ENCODE results near the gene SSBP1. TPM values are rescaled to one million over a fixed set of nuclear protein-coding genes. Genes with fewer than 3 reads are reported as not detected.
"Not testable (repeated sequence)": the region's sequence is repeated elsewhere in the genome, so short reads cannot be mapped to it uniquely, and the experiment has no call there.

The SSBP1 gene
- total and polyA plus RNA-seq, 11 donors = 95.5 to 268 (median 104) TPM

GRCh38 chr7:141744131-141744530 lies 6.0 kb downstream of the SSBP1 start:
- peaks cover 0 to 100% (median 91%) of the 10 kb centered on the region in 9 donors for H3K36me3 ChIP-seq
- intact Hi-C loops (cut with DNase I) = no loop called here
- WGBS, 4 donors = 71 to 81% (median 76%) methylated on average over 2 of the region's 2 CpGs

DNA sequence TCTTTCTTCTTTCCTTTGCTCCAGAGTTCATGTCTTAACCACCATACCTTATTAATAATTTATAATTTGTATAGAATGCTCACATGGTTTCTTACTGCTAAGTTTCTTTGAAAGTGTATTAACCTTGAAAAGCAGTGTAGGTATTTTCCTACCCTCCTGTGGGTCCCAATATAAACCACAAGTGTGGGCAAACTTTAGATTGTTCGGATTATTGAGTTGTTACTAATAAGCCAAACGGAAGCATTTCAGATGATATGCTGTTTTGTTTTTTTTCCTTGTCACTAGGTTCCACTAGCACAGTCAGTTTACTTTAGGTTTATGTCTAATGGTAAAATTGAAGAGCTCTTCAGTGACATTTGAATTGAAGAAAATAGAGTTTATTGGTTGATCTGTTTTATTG lies 10.2 kb downstream of the SSBP1 start:
- no peak for TF ChIP-seq POLR2A (IDR thresholded peaks at IDR 0.05)
- TF ChIP-seq, protein P1, sequence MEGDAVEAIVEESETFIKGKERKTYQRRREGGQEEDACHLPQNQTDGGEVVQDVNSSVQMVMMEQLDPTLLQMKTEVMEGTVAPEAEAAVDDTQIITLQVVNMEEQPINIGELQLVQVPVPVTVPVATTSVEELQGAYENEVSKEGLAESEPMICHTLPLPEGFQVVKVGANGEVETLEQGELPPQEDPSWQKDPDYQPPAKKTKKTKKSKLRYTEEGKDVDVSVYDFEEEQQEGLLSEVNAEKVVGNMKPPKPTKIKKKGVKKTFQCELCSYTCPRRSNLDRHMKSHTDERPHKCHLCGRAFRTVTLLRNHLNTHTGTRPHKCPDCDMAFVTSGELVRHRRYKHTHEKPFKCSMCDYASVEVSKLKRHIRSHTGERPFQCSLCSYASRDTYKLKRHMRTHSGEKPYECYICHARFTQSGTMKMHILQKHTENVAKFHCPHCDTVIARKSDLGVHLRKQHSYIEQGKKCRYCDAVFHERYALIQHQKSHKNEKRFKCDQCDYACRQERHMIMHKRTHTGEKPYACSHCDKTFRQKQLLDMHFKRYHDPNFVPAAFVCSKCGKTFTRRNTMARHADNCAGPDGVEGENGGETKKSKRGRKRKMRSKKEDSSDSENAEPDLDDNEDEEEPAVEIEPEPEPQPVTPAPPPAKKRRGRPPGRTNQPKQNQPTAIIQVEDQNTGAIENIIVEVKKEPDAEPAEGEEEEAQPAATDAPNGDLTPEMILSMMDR (IDR thresholded peaks at IDR 0.05) = no peak
- Histone ChIP-seq H3K36me3 (peaks cover 10 to 100% (median 99%) of the 10 kb centered on the region in 9 donors), H3K4me3 (no peak overlapping the region), H3K27me3 (no peaks in the 10 kb centered on the region), H3K27ac (no peak overlapping the region), H3K4me1 (no peaks in the 10 kb centered on the region), H3K9me3 (peaks cover 0 to 30% (median 18%) of the 10 kb centered on the region in 12 donors)
- ATAC-seq = no peak
- 84 to 95% (median 90%) methylated on average over 2 of the region's 2 CpGs for WGBS, 4 donors
- no peak for DNase-seq
- intact Hi-C loops (cut with DNase I) = no loop called here

More at GRCh38 chr7:141744131-141744530, 6.0 kb downstream of the SSBP1 start:
- Histone ChIP-seq H3K4me1 (peaks cover 0 to 15% (median 5%) of the 10 kb centered on the region in 12 donors), H3K27me3 (no peaks in the 10 kb centered on the region), H3K27ac (no peak overlapping the region), H3K9me3 (no peaks in the 10 kb centered on the region), H3K4me3 (no peak overlapping the region)
- DNase-seq = no peak
- ATAC-seq = no peak
- TF ChIP-seq POLR2A (IDR thresholded peaks at IDR 0.05) = no peak
- TF ChIP-seq, protein P1 (IDR thresholded peaks at IDR 0.05) = no peak

GRCh38 chr7:141751904-141752303 lies 13.7 kb downstream of the SSBP1 start:
- peaks cover 10 to 98% (median 91%) of the 10 kb centered on the region in 9 donors for H3K36me3 ChIP-seq
- DNase-seq; H3K27ac ChIP-seq; H3K27me3 ChIP-seq; ATAC-seq; H3K4me3 ChIP-seq; H3K4me1 ChIP-seq; intact Hi-C loops (cut with DNase I): not testable (repeated sequence)
- 96 to 98% (median 98%) methylated on average over 10 of the region's 10 CpGs for WGBS, 4 donors
- peaks cover 0 to 30% (median 18%) of the 10 kb centered on the region in 12 donors for H3K9me3 ChIP-seq

- H3K4me3 ChIP-seq = no peak overlapping the region
- H3K27me3 ChIP-seq = no peaks in the 10 kb centered on the region
- peaks cover 10 to 98% (median 91%) of the 10 kb centered on the region in 9 donors for H3K36me3 ChIP-seq
- peaks cover 0 to 30% (median 18%) of the 10 kb centered on the region in 12 donors for H3K9me3 ChIP-seq
- WGBS, 4 donors = 96 to 98% (median 98%) methylated on average over 13 of the region's 13 CpGs
- H3K27ac ChIP-seq = no peak overlapping the region
- intact Hi-C loops (cut with DNase I) = no loop called here
- no peak for TF ChIP-seq POLR2A (IDR thresholded peaks at IDR 0.05)
- TF ChIP-seq, protein P1 (IDR thresholded peaks at IDR 0.05) = peak in 4 of 12 donors; percentile 13 to 39 (median 27)
- no peak for DNase-seq
- H3K4me1 ChIP-seq = no peaks in the 10 kb centered on the region
- ATAC-seq = no peak
Measured at GRCh38 chr7:141752634-141753033, 14.5 kb downstream of the SSBP1 start.

DNA sequence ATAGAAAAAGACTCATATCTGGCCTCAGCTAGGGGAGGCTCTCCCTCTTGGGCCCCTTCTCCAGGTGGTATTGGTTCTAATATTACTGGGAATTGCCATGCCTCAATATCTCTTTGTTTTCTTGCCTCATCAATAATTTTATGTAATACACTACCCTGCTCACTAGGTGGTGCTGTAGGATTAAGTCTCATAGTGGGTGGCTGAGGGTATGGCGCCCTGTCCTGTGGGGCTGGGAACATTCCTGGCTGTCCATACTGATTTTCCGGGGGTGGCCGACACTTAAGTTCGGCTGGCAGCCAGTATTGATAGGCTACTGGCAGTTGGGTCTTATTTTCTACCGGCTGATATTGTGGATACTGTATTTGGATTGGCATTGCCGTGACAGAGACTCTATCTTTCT lies 16.8 kb downstream of the SSBP1 start:
- TF ChIP-seq, protein P1 (IDR thresholded peaks at IDR 0.05) = peak in 8 of 12 donors; percentile 19 to 38 (median 34)
- TF ChIP-seq POLR2A (IDR thresholded peaks at IDR 0.05) = no peak
- ATAC-seq = no peak
- Histone ChIP-seq H3K36me3 (peaks cover 10 to 97% (median 88%) of the 10 kb centered on the region in 9 donors), H3K9me3 (peaks cover 0 to 30% (median 18%) of the 10 kb centered on the region in 12 donors), H3K27me3 (no peaks in the 10 kb centered on the region), H3K4me1 (no peaks in the 10 kb centered on the region), H3K27ac (no peak overlapping the region), H3K4me3 (no peak overlapping the region)
- DNase-seq = no peak
- intact Hi-C loops (cut with DNase I) = no loop called here
- WGBS, 4 donors = 77 to 93% (median 83%) methylated on average over 6 of the region's 6 CpGs

Data from heart left ventricle (tissue), 16 donors.